ENCODE measurements around the gene ZNF710. TPM values are rescaled to one million over a fixed set of nuclear protein-coding genes. Genes with fewer than 3 reads are reported as not detected.

Gene ZNF710
- total RNA-seq, 2 donors from 2014 or later, result 33.8 to 52.9 TPM

GRCh38 chr15:89984421-89985010 is 16.6 kb upstream of the ZNF710 start:
- intact Hi-C loops (cut with DNase I, micrococcal nuclease), result no loop called here
- DNase-seq, result no peak
- ATAC-seq, result no peak

- intact Hi-C loops (cut with DNase I, micrococcal nuclease), result no loop called here
- ATAC-seq (no peak), DNase-seq (no peak)
Observed at GRCh38 chr15:89985111-89985510, 16.0 kb upstream of the ZNF710 start.

- no peak for DNase-seq
- intact Hi-C loops (cut with DNase I, micrococcal nuclease), result no loop called here
- ATAC-seq, result no peak
Observed at GRCh38 chr15:89991312-89991711, 9.8 kb upstream of the ZNF710 start.

- DNase-seq (no peak), ATAC-seq (no peak)
- intact Hi-C loops (cut with DNase I, micrococcal nuclease), result no loop called here
Observed at GRCh38 chr15:89993349-89993748, 7.8 kb upstream of the ZNF710 start.

GRCh38 chr15:89997079-89997478 is 4.0 kb upstream of the ZNF710 start:
- DNase-seq (no peak), ATAC-seq (no peak)
- intact Hi-C loops (cut with DNase I, micrococcal nuclease), result no loop called here

GRCh38 chr15:89998141-89998661 is 2.9 kb upstream of the ZNF710 start:
- ATAC-seq (peak; percentile 18), DNase-seq (peak in 1 of 2 donors; percentile 16)
- intact Hi-C loops (cut with DNase I, micrococcal nuclease), result no loop called here

- no peak for ATAC-seq
- intact Hi-C loops (cut with DNase I, micrococcal nuclease), result no loop called here
- no peak for DNase-seq
Observed at GRCh38 chr15:89998923-89999675, 2.0 kb upstream of the ZNF710 start.

- intact Hi-C loops (cut with DNase I, micrococcal nuclease), result no loop called here
- DNase-seq, result peak in 1 of 2 donors; percentile 51
- ATAC-seq, result peak; percentile 41
Observed at GRCh38 chr15:89999676-90000185, 1.4 kb upstream of the ZNF710 start.

GRCh38 chr15:90000186-90001001 is 730 bp upstream of the ZNF710 start:
- peak; percentile 49 for ATAC-seq
- intact Hi-C loops (cut with DNase I, micrococcal nuclease), result no loop called here
- peak in 1 of 2 donors; percentile 75 for DNase-seq

GRCh38 chr15:90001683-90002427 is 731 bp downstream of the ZNF710 start:
- ATAC-seq (peak; percentile 34), DNase-seq (peak; percentile 74 to 82)
- intact Hi-C loops (cut with DNase I, micrococcal nuclease), result no loop called here

GRCh38 chr15:90002428-90002844 is 1.3 kb downstream of the ZNF710 start:
- DNase-seq (peak in 1 of 2 donors; percentile 69), ATAC-seq (peak; percentile 16)
- intact Hi-C loops (cut with DNase I, micrococcal nuclease), result no loop called here

- no peak for DNase-seq
- intact Hi-C loops (cut with DNase I, micrococcal nuclease), result no loop called here
- no peak for ATAC-seq
Observed at GRCh38 chr15:90003736-90004135, 2.6 kb downstream of the ZNF710 start.

- DNase-seq (no peak), ATAC-seq (no peak)
- intact Hi-C loops (cut with DNase I, micrococcal nuclease), result no loop called here
Observed at GRCh38 chr15:90004252-90004651, 3.1 kb downstream of the ZNF710 start.

GRCh38 chr15:90004671-90005070 is 3.5 kb downstream of the ZNF710 start:
- ATAC-seq (no peak), DNase-seq (no peak)
- intact Hi-C loops (cut with DNase I, micrococcal nuclease), result no loop called here

GRCh38 chr15:90006217-90007075 is 5.3 kb downstream of the ZNF710 start:
- ATAC-seq, result no peak
- DNase-seq, result no peak
- intact Hi-C loops (cut with DNase I, micrococcal nuclease), result no loop called here

GRCh38 chr15:90007076-90007460 is 5.9 kb downstream of the ZNF710 start:
- intact Hi-C loops (cut with DNase I, micrococcal nuclease), result no loop called here
- ATAC-seq (no peak), DNase-seq (no peak)

GRCh38 chr15:90008607-90009006 is 7.5 kb downstream of the ZNF710 start:
- no peak for ATAC-seq
- intact Hi-C loops (cut with DNase I, micrococcal nuclease), result no loop called here
- no peak for DNase-seq
